Transverse colon (tissue), 4 donors: ENCODE measurements around the gene CDC42EP5.

Source experiments
- CTCF ChIP-seq, 5 experiments: fragments of 200-600 bp in 3 of 5; fragments of 450-650 bp in 2 of 5; sonication (generic) in 3 of 5; IDR thresholded peaks; 1 replicate in 2 of 5; 2 replicates in 3 of 5; pipeline ENCODE4 v1.5.1; 2016 to 2017; ENCODE audit warnings: antibody characterized with exemption in 5 of 5, inconsistent platforms in 3 of 5, mild to moderate bottlenecking in 2 of 5, moderate library complexity in 1 of 5
- POLR2A ChIP-seq: fragments of 450-650 bp; IDR thresholded peaks from one replicate; pipeline ENCODE4 v1.6.1; 2016; ENCODE audit warnings: antibody characterized with exemption, mild to moderate bottlenecking, moderate library complexity
- POLR2AphosphoS5 ChIP-seq, 3 donors: sonication (generic); formaldehyde crosslinking; IDR thresholded peaks; one replicate each; pipeline ENCODE4 v1.6.1; 2016; ENCODE audit warnings: antibody characterized with exemption in 3 of 3

GRCh38 chr19:54518844-54519243 is 45.7 kb upstream of the CDC42EP5 start:
- TF ChIP-seq CTCF (IDR thresholded peaks at IDR 0.05) (no peak), POLR2A (no peak), POLR2AphosphoS5 (IDR thresholded peaks at IDR 0.05) (no peak)
